Measurements from ENCODE around the gene TNPO3. TPM values are rescaled to one million over a fixed set of nuclear protein-coding genes. Genes with fewer than 3 reads are reported as not detected.

TNPO3 gene
- total and polyA plus RNA-seq, 8 donors: 32.5 to 40.5 (median 37.5) TPM

- H3K36me3 ChIP-seq: peaks cover 0 to under 1% of the 10 kb centered on the region in 2 donors
- DNase-seq (no peak), ATAC-seq (peak; percentile 15)
- H3K4me3 ChIP-seq: peak overlapping the region in 1 of 2 donors; percentile 76
- no peaks in the 10 kb centered on the region for H3K9me3 ChIP-seq
- H3K27ac ChIP-seq: peak overlapping the region; percentile 58 to 89
- TF ChIP-seq CTCF (IDR thresholded peaks at IDR 0.05): no peak
- intact Hi-C loops (cut with DNase I): no loop called here
- H3K27me3 ChIP-seq: peaks cover 7 to 53% of the 10 kb centered on the region in 2 donors
- H3K4me1 ChIP-seq: peaks cover 0 to 71% of the 10 kb centered on the region in 2 donors
Measured at GRCh38 chr7:128939861-128940410, 115.0 kb downstream of the TNPO3 start.

GRCh38 chr7:128939075-128939860 lies 115.6 kb downstream of the TNPO3 start:
- no peak for TF ChIP-seq CTCF (IDR thresholded peaks at IDR 0.05)
- Histone ChIP-seq H3K27me3 (peaks cover 7 to 53% of the 10 kb centered on the region in 2 donors), H3K36me3 (no peaks in the 10 kb centered on the region), H3K4me3 (peak overlapping the region; percentile 51 to 76), H3K27ac (peak overlapping the region; percentile 58 to 89), H3K9me3 (no peaks in the 10 kb centered on the region), H3K4me1 (peaks cover 0 to 76% of the 10 kb centered on the region in 2 donors)
- DNase-seq (peak in 2 of 4 donors; percentile 71 to 81), ATAC-seq (peak; percentile 37)
- intact Hi-C loops (cut with DNase I): no loop called here

GRCh38 chr7:128938544-128939074 lies 116.3 kb downstream of the TNPO3 start:
- H3K4me3 ChIP-seq: peak overlapping the region; percentile 51 to 76
- peaks cover 7 to 53% of the 10 kb centered on the region in 2 donors for H3K27me3 ChIP-seq
- TF ChIP-seq CTCF (IDR thresholded peaks at IDR 0.05): no peak
- H3K4me1 ChIP-seq: peaks cover 0 to 76% of the 10 kb centered on the region in 2 donors
- ATAC-seq (peak; percentile 43), DNase-seq (peak in 2 of 4 donors; percentile 76 to 90)
- peak overlapping the region; percentile 76 to 89 for H3K27ac ChIP-seq
- intact Hi-C loops (cut with DNase I): no loop called here
- no peaks in the 10 kb centered on the region for H3K36me3 ChIP-seq
- H3K9me3 ChIP-seq: no peaks in the 10 kb centered on the region

GRCh38 chr7:128937647-128938543 lies 117.0 kb downstream of the TNPO3 start, which contains the start of gene IRF5:
Gene IRF5, plus strand, starts transcription at chr7:128937927. Its CDS starts 4,155 bp downstream, at chr7:128942082.
- peaks cover 7 to 53% of the 10 kb centered on the region in 2 donors for H3K27me3 ChIP-seq
- peak within 1 kb of the TSS; percentile 51 to 76 for H3K4me3 ChIP-seq
- TF ChIP-seq CTCF (IDR thresholded peaks at IDR 0.05): no peak
- H3K9me3 ChIP-seq: no peaks in the 10 kb centered on the region
- intact Hi-C loops (cut with DNase I): no loop called here
- peaks cover 0 to 78% of the 10 kb centered on the region in 2 donors for H3K4me1 ChIP-seq
- H3K36me3 ChIP-seq: no peaks in the 10 kb centered on the region
- ATAC-seq: peak; percentile 72
- peak in 2 of 4 donors; percentile 82 to 97 for DNase-seq
- H3K27ac ChIP-seq: peak within 1 kb of the TSS; percentile 76 to 89

All from left lung (tissue), 10 donors.